Central memory CD4-positive, alpha-beta T cell (primary cell): ENCODE measurements around the gene TCF4.

Experiments used
- DNase-seq: peaks from one replicate; pipeline ENCODE4 v3.0.0; 2022

TCF4 gene

GRCh38 chr18:55430026-55430425, 158.0 kb downstream of the TCF4 start:
- no peak for DNase-seq

DNA sequence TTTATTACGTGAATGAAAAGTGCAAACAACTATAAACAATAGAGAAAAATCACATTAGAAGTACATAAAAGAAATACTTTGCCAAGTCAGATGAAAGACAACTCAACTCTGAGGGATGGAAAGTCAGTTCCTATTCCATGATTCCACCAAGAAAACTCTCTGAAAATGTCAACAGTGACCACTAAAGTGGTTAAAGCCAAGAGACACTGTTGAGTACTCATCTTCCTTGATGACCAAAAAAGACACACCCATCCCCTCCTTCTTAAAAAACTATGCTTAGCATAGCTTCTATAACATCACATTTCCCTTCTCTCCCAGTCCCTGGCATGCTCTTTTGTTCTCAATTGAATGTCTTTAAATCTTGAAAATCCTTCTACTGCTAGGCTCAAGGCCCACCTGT, 160.0 kb downstream of the TCF4 start:
- no peak for DNase-seq

DNA sequence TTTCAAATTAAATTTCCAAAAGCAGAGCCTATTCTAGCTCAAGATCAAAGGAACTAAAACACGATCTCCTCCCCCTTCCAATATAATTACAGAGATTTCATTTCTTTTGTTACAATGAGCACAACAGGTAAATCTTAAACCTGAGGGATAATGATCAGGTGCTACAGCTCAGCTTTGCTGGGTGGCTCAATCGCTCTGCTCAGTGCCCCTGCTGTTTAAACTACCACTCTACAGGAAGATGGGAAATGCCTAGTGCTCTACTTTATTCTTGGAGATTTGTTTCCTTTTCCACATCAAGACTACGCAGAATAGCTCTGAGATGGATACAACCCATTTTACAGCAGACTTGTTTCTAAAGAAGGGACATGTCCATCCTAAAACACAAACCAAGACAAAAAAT, 162.3 kb downstream of the TCF4 start:
- no peak for DNase-seq

DNA sequence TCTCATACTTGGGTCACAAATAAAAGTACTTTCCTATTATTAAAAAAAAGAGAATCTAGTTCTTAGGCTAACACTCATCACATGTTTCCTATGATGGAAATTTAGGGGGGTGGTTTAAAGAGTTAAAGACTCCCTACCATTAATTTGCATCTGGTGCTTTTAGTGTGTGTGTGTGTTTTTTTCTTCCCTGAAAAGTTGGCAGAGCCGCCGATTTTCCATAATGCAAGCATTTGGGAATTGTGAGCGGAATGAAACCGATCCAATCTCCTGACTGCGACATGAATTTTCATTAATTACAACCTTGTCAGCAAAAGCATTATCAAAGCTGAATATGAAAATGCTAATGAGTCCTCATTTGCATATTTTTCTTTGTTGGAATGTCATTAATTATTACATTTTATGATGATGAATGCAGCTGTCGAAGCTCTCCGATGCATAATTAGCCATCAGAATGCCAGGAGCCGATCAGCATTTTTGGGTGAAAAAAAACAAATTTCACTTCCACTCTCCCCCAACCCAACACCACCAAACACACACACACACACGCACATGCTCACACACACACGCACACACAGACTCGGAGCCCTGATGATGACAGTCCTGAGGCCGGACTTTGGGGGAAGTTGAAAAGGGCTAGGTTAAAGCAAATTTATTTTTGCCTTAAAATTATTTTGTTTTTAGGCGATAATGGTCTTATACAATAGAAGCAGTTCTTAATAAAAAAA, 165.4 kb downstream of the TCF4 start:
- DNase-seq: no peak

- no peak for DNase-seq
Observed at GRCh38 chr18:55421615-55422419, 166.2 kb downstream of the TCF4 start.

- DNase-seq: no peak
Observed at GRCh38 chr18:55421308-55421614, 166.7 kb downstream of the TCF4 start.

DNA sequence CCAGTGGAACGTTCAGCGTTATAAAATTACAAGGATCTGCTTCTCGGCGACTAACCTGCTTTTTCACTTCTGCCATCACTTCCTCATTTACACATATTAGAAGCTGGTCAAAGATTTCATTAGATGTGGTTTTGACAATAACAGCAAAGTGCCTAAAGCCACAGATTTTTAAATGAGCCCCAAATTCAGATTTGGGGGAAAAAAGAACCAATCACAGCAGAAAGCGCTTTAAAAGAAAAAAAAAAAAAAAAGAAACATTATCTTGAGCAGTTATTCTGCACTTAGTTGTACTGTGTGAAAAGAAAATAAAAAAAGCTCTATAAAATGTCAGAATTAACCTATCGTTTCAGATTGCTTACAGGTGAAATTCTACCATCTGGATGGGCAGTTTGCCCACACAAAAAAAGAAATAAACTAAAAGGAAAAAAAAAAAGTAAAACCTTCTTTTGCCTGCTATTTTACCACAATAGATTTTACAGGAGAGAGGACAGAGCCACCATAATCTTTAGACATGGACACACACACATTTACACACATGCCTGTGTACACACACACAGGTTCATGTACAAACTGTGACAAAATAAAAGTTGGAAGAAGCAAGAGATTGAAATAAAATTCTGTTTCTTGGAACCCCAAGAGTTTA, 167.2 kb downstream of the TCF4 start:
- no peak for DNase-seq

DNA sequence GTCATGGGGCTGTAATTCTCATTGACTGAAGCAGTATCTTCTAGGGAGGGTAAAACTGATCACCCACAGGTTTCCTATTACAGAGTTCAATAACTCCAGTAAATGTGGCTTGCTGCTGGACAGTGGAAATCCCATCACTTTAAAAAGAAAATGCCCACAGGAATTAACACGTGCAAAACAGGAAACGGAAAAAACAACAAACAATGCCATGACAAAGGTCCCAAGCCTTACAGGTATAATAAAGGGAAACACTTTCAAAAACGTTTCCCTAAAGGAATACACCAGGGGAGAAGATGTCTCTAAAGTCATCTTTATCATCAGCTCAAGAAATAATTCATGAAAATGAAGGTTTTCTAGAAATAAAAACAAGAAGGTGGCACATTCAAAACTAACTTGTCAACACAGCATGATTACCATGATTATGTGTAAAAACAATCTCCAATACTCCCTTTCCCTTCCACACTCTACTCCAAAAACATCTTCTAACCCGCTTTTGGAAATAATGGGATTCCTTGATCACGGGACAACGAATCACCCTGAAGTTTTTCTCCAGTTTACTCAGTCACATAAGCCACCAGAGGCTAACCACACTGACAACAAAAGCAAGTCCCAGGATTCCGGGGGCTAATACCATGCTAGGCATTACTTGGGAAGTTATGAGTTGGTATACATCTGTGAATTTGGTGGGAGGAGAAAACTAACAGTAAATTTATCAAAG, 167.9 kb downstream of the TCF4 start:
- DNase-seq: no peak

- DNase-seq: no peak
Observed at GRCh38 chr18:55419132-55419946, 168.7 kb downstream of the TCF4 start.

GRCh38 chr18:55418439-55418838, 169.6 kb downstream of the TCF4 start:
- DNase-seq: no peak

GRCh38 chr18:55416791-55417190, 171.2 kb downstream of the TCF4 start:
- DNase-seq: no peak

DNA sequence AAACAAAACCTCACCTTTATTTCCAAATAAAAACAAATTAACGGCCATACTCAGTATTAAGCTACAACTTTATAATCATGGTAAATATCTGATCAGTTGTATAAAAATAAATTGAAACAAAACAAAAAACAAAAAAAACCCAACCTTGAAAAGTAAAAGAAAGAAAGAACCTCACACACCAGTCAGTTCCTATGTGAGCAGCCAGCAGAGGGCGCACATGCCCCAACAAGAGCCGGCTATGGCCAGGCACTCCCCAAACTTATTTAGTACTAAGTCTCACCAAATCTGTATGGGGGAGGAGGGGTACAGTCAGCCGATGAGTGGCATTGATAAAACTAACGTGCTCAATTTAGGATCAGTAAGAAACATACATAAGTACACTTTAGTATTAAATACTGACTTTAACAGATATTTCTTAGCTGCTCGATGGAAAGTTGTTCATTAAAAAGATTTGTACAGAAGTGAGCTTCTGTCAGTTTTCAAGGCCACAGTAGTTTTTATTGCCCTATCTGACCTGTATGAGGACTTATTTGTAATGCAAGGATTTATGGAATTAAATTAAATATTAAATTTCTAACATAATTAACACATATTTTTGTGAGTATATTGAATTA, 172.6 kb downstream of the TCF4 start:
- DNase-seq: peak; percentile 6

DNA sequence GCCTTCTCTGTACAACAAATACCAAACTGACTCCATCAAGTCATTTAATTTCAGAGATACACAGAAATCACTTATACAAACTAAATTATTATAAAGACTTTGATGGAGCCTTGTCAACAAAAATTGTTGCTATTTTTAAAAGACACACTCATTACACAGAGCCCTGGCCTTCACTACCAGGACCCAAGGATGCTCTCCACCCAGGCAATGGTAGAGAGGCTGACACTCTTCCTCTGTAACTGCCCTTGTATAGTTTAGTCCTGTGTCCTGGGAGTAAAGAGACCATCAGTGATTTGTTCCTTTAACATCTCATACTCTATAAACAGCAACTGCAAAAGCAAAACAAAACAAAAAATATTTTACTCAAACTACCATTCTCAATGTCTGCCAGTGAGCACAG, 173.5 kb downstream of the TCF4 start:
- no peak for DNase-seq

GRCh38 chr18:55413474-55413873, 174.5 kb downstream of the TCF4 start:
- no peak for DNase-seq

GRCh38 chr18:55407774-55408535, 180.0 kb downstream of the TCF4 start:
- DNase-seq: no peak

DNA sequence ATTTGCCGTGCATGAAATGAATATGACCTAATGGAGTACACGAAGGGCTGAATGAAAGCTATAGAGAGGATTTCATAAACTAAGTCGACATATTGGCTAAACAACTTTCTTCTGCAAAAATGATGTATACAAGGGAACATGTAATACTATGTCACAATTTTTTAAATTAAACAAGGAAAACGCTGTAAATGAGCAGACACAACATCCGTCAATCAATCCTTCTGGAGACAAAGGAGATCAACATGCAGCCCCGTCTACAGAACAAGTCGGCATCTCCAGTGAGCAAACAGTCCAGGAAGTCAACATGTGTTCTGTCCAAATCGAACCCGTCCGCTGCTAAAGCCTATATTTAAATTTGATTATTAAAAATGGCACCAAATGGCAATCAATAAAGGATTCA, 180.8 kb downstream of the TCF4 start:
- no peak for DNase-seq

DNA sequence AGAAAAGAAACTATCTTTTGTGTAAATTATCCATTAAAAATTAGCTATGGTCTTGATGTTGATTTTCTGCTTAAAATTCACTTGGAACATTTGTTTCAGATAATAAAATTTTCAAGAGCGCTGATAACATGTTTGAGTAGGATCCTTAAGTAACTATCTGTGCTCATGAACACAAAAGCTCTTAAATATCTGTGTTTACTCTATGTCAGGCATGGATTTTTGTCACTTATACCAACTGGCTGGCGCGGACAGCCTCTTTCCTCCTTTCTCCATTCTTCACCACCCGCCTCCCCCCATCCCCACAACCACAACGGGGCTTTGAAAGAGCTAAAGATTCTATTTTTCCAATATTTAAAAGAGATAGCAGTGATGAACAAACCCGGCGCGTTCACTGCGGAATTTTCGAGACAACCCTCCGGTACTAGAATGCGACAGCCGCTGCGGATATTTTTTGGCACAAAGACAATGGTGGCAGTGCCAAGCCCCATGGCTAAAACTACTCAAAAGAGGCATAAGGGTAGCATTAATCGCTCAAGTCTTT, 181.5 kb downstream of the TCF4 start:
- no peak for DNase-seq

- no peak for DNase-seq
Observed at GRCh38 chr18:55405893-55406406, 182.0 kb downstream of the TCF4 start.

GRCh38 chr18:55405475-55405874, 182.5 kb downstream of the TCF4 start:
- DNase-seq: no peak

DNA sequence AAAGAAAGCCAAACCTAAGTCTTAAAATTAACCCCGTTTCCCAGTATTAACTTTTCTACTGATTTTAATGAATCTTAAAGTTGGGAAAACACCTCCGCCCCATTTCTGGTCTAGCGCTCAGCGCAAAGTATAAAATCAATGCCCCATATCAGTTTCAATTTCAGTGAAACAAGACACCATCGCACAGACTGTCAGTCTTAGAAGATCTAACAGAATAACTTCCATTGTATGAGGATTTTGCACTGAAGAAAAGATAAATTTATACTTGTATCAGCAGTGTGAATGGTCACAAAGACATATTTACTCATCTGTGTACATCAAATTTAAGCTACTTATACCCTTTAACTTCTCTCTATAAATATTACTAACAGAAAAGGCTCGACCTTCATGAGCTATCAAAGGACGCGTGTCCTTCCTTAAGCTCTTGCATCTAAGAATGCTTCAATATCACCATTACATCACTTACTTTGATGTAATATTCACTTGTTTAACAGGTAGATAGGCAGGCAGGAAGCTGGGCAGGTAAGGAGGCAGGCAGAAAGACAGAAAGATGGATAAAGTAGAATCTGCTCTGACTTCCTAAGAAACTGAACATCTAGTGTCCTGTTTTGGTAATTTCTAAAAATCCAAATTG, 183.0 kb downstream of the TCF4 start:
- no peak for DNase-seq
